GM19023 (cell line): ENCODE measurements around the gene PP2D1.
"Not testable (repeated sequence)": the region's sequence is repeated elsewhere in the genome, so short reads cannot be mapped to it uniquely, and the experiment has no call there.

ENCODE experiments used
- ATAC-seq: cut with Tn5 transposase; IDR thresholded peaks from one replicate; pipeline ENCODE4 v1.9.1; 2021; ENCODE audit warnings: mild to moderate bottlenecking, moderate library complexity; ENCODE audit not compliant: unreplicated experiment

The PP2D1 gene, protein sequence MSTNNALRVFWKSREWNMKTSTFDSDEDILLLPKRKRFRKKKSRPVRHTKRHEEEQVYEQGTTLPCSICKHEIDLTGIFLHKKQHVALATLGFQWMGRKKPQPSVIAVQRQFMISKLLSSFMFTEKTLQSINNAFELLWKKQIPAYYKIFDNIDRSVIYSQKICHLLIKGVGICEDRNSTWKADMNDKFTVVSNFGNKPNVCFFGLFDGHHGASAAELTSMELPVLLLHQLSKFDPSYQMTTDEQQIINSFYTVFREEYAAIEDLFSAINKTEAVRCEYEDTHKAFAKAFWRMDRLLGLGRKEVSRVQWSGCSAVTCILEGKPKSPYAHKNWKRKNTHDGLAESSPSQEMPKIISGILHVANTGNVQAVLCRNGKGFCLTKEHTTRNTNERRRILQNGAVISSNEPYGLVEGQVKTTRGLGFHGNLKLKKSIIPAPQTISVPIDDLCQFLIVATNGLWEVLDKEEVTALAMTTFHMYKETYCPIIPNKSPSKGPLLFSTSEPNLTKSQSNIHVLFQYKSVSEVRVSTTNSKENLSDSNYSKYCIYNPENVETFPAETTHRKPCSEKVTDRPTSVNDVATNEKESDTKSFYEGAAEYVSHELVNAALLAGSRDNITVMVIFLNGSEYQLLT

DNA sequence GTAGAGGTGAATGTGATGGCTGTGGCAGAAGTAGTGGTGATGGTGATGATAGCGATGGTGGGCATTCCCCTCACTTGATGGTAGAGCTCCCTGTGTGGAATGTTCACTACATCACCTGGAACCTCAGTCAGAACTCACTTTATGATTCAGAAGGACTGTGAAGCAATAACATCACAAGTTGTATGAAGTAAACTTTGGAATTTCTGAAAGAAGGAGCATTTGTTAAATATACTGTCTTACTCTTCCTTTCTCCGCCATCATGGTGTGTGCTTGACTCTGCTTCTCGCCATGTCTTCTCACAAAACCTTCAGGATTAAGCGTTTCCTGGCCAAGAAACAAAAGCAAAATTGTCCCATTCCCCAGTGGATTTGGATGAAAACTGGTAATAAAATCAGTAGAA, at the start of gene PP2D1:
Gene PP2D1 (minus strand): TSS at position 101 of the 400 bp plus-strand sequence. CDS start 192 bp downstream, outside the sequence.
- no peak for ATAC-seq

DNA sequence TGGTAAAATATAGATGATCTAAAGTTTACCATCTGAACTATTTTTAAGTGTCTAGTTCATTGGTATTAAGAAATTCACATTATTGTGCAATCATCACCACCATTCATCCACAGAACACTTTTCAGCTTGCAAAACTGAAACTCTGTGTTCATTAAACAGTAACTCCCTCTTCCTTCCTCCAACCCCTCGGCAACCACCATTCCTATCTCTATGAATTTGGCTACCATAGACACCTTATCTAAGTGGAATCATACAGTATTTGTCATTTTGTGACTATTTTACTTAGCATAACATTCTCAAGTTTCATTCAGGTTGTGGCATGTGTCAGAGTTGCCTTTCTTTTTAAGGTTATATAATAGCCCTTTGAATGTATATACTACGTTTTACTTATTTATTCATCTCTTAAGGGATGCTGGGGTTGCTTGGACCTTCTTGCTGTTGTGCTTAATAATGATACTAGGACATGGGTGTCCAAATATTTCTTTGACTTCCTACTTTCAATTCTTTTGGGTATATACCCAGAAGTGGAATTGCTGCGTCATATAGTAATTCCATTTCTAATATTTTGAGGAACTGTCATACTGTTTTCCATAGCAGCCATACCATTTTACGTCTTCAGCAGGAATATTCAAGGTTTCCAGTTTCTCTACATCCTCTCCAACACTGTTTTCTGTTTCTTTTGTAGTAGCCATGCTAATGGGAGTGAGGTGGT, 49.1 kb upstream of the PP2D1 start:
- ATAC-seq: peak; percentile 44

DNA sequence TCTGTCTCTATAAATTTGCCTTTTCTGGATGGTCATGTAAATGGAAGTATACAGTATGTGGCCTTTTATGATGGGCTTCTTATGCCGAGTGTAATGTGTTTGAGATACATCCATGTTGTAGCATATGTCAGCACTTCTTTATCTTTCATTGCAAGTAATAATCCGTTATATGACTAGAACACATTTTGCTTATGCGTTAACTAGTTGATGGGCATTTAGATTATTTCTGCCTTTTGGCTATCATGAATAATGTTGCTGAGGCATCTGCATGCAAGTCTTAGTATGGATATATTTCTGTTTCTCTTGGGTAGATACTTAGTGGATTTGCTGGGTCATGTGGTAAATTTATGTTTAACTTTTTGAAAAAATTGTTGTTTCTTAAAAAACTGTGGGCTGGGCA, 47.9 kb upstream of the PP2D1 start:
- ATAC-seq: no peak

DNA sequence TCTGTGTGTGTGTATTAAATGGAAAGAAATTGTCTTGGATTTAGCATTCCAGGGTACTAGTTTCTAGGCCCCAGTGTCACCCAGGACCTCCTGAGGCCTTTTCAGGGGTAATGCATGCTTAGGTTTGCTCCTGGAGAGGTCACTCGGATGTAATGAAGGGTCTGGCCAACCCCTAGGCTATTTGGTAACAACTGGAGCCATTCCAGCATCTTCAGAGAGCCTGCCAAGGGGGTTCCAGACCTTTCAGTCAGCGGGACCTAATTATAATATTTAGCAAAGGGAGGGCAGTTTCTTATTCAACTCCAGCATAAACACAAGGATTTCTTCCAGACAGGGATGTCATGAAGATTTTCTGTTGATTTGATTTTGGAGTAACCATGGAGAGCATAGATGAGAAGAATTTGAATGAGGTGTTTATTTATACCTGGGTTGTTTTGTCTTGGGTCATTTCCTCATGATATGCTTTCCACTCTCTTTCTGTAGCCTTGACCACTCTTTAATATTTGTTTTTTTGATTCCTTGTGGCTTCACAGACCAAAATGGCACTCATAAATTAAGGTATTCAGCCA, 45.6 kb upstream of the PP2D1 start:
- ATAC-seq: no peak

DNA sequence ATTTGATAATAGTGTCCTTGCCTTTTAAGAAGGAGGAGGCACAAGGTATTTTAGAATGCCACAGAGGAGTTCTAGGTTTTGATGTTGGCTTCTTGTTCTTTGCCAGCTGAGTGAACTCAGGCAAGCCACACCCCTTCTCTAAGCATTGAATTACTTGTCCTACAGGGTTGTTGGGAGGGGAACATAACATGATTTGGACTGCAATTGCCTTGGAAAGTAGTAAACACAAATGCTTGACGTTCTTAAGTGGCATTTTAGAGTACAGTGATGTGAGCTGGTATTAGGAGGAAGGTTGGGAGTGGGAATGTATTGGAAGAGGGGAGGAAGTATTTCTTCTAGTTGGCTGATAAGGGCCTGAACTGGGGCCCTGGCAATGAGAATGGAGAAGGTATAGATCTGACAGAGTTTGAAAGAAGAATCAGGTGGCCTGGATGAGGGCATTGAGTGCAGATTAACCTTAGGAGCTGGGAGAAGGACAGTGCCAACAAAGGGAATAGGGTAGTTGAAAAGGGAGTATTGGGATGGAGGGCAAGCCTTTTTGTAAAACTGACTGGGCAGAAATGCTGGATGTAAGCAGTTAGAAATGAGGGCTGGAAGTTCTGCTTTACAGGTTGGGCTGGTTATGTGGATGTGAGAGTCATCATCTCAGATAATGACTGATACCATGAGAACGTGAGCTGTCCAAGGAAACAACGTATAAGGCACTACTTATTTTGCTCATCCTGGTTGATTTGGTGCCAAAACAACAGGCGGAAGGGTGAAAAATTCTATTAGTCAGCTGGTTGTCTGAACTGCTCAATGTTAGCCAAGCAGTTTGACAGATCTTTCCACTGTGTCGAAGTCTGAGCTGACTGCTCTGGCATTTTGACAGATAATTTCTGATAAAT, 44.9 kb upstream of the PP2D1 start:
- ATAC-seq: peak; percentile 42

DNA sequence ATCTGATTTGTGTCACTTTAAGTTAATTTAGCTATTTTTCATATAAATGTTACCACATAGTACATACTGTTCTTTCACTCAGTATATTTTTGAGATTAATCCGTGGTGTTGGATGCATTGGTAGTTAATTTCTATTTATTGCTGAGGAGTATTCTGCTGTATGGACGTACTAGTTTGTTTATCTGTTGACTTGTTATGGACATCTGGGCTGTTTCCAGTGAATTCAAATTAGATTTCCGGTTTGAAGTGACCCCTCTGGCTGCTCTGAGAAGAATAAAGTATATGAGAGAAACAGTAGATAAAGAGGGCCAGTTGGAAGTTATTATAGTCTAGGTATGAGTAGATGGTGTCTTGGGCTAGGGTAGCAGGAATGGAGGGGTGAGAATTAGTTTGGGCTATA, 43.8 kb upstream of the PP2D1 start:
- no peak for ATAC-seq

DNA sequence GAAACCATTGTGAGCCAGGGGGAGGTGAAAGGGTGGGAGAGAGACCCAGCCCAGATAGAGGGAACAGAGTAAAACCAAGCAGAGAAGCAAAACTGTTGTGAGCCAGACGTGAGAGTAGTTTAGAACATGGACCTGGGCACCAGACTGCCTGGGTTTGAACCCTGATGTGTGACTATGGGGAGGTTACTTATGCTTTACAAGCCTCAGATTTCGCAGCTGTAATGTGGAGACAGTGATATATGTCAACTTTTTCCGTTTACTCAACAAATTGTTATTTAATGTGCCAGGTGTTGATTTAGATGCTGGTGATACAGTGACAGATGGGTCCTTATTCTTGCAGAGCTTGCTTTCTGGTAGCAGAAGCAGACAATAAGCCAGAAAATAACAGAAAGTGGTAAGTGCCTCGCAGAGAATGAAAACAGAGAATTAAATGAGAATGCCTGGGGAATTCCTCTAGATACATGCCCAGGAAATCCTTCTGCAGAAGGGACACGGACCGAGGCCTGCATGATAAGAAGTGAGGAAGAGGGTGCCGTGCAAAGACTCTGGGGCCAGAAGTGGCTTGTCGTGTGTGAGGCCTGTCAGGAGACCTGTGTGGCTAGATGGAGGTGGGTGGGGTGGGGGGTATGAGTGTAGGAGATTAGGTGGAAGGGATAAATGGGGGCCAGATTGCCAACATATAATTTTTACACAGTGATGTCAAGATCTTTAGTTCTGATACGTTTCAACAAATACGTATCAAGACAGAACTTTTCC, 43.1 kb upstream of the PP2D1 start:
- ATAC-seq: peak; percentile 19

DNA sequence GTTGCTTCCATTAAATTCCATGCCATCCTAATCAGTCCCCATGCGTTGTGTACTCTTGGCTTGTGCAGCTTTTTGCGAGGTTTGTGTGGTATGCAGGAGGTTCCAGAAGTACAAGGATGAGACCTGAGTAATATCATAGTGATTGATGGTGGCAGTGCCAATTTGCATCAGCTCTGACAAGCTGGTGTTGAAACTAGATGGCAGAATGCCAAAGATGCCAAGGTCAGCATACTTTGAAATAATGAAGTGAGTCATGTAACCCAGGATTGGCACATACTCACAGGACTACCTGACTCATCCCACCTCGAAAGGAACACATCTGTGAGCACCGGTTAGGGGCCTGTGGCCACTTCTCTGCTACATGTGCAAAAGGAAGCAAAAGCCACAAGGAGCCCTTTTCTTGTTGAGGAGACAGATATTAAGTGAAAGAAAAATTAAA, 42.5 kb upstream of the PP2D1 start:
- ATAC-seq: peak; percentile 69

DNA sequence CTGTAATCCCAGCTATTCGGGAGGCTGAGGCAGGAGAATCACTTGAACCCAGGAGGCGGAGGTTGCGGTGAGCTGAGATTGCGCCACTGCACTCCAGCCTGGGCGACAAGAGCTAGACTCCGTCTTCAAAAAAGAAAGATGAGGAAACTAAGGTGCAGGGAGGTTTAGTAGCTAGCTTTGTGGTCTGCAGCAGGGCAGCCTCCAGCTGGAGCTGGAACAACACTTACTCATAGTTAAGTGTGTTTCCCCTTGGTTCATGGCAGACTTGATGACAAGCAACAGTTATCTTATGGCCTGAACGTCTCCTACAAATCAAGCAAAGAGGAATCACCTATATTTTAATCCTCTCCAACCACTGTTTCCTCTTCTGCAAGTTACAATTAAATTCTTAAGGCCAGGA, 40.8 kb upstream of the PP2D1 start:
- ATAC-seq: no peak

DNA sequence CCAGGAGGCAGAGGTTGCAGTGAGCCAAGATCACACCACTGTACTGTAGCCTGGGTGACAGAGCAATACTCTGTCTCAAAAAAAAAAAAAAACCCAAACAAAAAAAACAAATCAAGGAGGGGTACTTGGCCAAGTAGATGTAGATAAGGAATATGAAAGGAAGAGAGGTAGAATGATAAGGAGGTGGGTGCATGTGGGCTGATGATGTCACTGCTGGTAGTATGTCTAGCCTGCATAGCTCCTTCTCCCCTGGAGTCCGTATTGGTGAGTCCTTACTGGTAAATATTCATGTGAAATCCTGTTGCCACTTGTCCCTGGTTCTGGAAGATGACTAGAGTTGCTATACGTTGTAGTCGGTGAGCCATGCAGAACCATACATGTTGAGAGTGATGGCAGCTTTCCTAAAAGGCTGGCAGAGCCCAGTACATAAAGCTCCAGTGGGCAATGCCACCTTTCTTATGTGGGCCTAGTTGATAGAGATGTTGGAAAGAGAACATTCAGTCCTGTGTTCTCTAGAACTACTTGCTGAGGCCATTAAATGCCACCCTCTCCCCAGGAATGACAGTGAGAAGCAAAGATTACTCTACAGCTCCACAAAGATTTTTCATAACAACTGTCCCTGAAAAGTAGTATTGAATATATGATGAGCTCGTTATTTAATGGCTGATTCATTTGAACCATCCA, 39.2 kb upstream of the PP2D1 start:
- ATAC-seq: no peak

DNA sequence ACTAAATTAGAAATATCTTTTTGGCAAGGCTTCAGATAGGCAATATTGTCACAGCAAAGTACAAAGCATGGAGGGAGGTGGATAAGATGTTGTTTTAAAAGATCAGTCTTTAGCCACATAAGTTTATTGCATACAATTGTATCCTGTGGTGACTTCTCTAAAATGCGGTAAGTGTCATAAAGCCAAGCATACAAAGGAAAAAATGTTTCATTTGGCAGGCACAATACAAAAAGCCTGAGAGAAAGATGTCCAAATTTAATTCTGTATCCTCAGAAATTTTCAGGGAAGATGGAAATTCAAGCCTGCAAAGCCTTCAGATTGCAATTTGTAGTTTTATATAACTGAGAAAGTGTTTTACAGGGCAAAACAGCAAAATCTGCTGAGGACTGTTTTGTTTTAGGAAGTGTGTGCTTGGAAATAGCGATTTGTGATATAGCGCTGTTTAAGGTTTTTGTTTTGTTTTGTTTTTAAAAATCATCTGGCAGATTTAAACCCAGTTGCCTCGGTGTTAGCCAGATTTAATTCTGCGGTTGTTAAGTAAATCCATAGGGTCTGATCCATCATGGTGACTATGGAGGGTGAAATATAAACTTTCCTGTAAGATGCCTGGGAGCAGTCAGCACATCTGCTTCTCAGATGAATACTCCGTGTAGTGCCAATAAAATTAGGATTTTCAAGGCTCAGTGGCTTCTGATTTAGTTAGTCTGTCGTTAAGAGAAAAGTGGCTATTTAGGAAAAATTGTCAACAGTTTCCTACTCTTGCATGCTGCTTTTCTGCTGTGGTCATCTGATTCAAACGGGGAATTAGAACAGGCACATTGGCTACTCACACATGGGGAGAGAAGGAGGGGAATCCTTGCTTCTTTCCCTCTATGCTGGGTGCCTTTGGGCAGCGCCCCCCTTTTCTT, 36.2 kb upstream of the PP2D1 start:
- peak; percentile 1 for ATAC-seq

DNA sequence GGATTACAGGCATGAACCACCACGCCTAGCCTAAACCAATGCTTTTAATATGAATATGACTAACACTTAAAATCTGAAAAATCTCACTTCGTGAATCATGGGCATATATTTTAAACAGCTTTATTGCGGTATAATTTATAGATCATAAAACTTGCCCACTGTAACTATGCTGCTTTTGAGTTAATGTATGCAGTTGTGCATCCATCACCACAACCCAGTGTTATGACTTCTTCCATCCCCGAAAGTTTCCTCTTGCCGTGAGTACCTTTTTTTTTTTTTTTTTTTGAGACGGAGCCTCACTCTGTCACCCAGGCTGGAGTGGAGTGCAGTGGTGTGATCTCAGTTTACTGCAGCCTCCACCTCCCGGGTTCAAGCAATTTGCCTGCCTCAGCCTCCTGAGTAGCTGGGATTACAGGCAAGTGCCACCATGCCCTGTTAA, 35.3 kb upstream of the PP2D1 start:
- ATAC-seq: no peak

DNA sequence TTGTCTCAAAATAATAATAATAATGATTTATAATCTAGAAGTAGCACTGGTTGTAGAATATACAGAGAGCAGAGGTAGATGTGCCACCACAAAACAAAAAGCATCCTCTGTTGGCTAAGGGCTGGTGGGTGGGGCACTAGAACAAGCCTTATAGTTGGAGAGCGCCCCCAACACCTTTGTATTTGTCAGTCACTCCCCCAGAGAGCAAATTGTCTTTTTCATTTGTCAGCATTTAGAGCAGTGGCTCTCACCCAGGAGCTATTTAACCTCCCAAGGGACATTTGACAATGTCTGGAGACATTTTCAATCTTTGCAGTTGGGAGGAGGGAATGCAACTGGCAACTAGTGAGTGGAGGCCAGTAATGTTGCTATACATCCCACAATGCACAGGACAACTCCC, 34.5 kb upstream of the PP2D1 start:
- no peak for ATAC-seq

DNA sequence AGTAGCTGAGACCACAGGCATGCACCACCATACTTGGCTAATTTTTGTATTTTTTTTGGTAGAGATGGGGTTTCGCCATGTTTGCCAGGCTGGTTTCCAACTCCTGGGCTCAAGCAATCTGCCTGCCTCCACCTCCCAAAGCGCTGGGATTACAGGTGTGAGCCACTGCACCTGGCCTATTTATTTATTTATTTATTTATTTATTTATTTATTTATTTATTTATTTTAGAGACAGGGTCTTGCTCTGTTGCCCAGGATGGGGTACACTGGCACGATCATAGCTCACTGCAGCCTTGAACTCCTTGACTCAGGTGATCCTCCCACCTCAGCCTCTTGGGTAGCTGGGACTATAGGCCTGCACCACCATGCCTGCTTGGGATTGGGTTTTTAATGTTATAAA, 33.1 kb upstream of the PP2D1 start:
- ATAC-seq: not testable (repeated sequence)

DNA sequence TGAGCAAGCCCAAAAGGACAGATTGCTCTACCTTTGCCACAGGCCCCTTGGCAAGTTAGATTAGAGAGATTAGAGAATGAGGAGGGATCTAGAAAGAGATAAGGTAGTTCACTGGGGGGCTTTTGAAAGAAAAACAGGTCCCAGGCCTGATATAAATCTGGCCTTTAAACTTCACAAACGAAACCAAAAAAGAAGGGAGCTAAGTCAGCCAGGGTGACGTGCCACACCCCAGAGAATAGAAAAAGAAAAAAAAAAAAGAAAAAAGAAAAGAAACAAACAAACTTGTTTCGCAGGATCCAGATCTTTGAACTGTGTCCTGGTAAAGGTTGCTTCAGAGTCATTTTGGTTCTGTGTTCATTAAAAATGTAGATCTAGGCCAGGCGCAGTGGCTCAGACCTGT, 31.8 kb upstream of the PP2D1 start:
- no peak for ATAC-seq

DNA sequence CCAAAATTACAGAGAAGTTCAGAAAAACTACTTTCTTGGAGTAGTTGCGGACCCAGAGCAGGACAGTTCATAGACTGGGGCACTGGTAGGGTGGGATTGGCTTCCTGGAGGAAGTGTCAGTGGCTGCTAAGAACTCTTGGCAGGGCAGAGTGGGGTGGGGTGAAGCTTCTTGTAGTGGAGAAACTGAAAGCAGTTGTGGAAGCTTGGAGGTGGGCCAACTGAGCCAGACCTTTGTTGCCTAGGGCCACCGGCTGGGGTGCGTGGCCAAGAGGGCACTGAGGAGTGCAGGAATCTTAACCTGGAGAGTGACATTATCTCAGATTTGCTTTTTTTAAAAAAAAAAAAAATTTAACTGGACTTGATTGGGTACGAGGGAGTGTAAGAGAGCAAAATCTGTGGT, 31.3 kb upstream of the PP2D1 start:
- ATAC-seq: peak; percentile 11

DNA sequence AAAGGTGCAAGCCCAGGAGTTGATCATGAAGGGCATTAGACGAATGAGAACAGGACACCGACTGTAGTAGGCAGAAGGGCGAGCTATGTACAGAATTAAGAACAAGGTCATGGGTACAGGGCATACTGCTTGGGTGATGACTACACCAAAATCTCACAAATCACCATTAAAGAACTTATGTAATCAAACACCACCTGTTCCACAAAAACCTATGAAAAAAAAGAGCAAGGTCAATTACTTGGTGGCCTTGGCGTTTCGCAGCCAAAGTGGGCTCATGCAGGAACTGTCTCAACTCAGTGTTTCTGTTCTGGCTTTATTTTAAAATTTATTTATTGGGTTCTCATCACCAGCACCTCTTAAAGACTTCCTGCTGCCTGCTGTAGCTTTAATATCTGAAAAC, 30.3 kb upstream of the PP2D1 start:
- ATAC-seq: no peak

DNA sequence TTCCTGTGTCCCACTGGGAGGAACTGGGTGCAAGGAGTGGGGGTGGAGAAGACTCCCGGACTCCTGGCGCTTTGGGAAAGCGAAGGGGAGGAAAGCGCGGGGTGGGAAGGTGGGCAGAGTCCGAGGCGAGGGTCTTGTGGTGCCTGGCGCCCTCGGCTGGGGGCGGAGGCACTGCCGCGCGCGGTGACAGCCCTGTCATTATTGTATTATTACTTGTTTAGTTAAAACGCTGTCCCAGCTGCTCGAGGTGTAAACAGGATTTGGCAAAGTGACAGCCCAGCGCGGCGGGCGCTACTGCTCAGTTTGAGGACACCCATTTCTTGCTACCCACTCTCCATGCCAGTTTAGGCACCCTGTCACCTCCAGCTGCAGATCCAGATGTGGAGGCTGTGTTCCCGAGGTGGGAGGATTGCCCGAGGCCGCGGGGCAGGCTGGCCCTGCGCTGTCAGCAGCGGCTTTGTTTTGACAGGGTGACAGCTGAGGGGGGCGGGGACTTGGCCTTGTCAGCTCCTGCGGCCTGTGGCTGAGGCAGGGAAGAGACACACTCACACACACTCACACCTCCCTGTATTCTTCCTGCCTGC, 29.2 kb upstream of the PP2D1 start:
- ATAC-seq: peak; percentile 46
